ENCODE data around the gene IDH2.

- TF ChIP-seq CTCF (IDR thresholded peaks at IDR 0.05) (no peak), EZH2phosphoT487 (IDR thresholded peaks at IDR 0.05) (no peak), EZH2 (IDR thresholded peaks at IDR 0.05) (no peak)
Measured at GRCh38 chr15:90044916-90045371, 57.3 kb downstream of the IDH2 start.

All from neural progenitor cell (in vitro differentiated cells).